NT2/D1 (cell line): ENCODE results near the gene APOL2.

ENCODE experiments used
- DNase-seq: peaks from one replicate; pipeline ENCODE4 v3.0.0-alpha.2; 2011; ENCODE audit warnings: low read depth, low spot score
- H3K27me3 ChIP-seq: 2 replicates; pipeline ENCODE4 v1.6.0; 2011; ENCODE audit warnings: mild to moderate bottlenecking; ENCODE audit not compliant: insufficient read length, insufficient read depth
- H3K36me3 ChIP-seq: 2 replicates; pipeline ENCODE4 v1.6.1; 2011; ENCODE audit warnings: mild to moderate bottlenecking, low read length, mixed read lengths; ENCODE audit not compliant: insufficient read depth, insufficient read length
- H3K4me1 ChIP-seq: 2 replicates; pipeline ENCODE4 v1.5.1; 2011; ENCODE audit not compliant: insufficient read depth, insufficient read length
- H3K4me3 ChIP-seq: 2 replicates; pipeline ENCODE4 v1.5.1; 2011; ENCODE audit warnings: low read depth; ENCODE audit not compliant: insufficient read length
- H3K9ac ChIP-seq: 2 replicates; pipeline ENCODE4 v1.6.0; 2011; ENCODE audit warnings: low read depth; ENCODE audit not compliant: insufficient read length
- H3K9me3 ChIP-seq: 2 replicates; pipeline ENCODE4 v1.5.1; 2011; ENCODE audit warnings: mild to moderate bottlenecking, low read length; ENCODE audit not compliant: insufficient read depth
- SUZ12 ChIP-seq: IDR thresholded peaks from 2 replicates; pipeline ENCODE4 v1.6.1; 2011; ENCODE audit not compliant: insufficient read length, insufficient read depth; ENCODE audit errors: extremely low read depth
- YY1 ChIP-seq: IDR thresholded peaks from 2 replicates; pipeline ENCODE4 v1.6.1; 2011; ENCODE audit not compliant: insufficient read length, insufficient read depth
- ZNF274 ChIP-seq: IDR thresholded peaks from 2 replicates; pipeline ENCODE4 v1.6.1; 2011; ENCODE audit warnings: mild to moderate bottlenecking, low read depth, low read length

APOL2 gene

GRCh38 chr22:36177160-36177559 is 62.2 kb downstream of the APOL2 start:
- no peak for DNase-seq

More at GRCh38 chr22:36177160-36177559, 62.2 kb downstream of the APOL2 start:
- H3K4me1 ChIP-seq, result no peaks in the 10 kb centered on the region
- H3K9me3 ChIP-seq, result no peaks in the 10 kb centered on the region
- no peak overlapping the region for H3K4me3 ChIP-seq
- TF ChIP-seq YY1 (no peak), SUZ12 (no peak), ZNF274 (no peak)
- no peaks in the 10 kb centered on the region for H3K36me3 ChIP-seq
- no peaks in the 10 kb centered on the region for H3K27me3 ChIP-seq
- H3K9ac ChIP-seq, result no peak overlapping the region
